HG03135 (cell line): Measurements from ENCODE around the gene KCNH3.
"Not testable (repeated sequence)": the region's sequence is repeated elsewhere in the genome, so short reads cannot be mapped to it uniquely, and the experiment has no call there.

Source experiments
- ATAC-seq: cut with Tn5 transposase; IDR thresholded peaks from one replicate; pipeline ENCODE4 v1.9.1; 2021; ENCODE audit warnings: mild to moderate bottlenecking, moderate library complexity; ENCODE audit not compliant: unreplicated experiment

KCNH3 gene

GRCh38 chr12:49524660-49525324 lies 14.0 kb upstream of the KCNH3 start:
- ATAC-seq: no peak

GRCh38 chr12:49525942-49526341 lies 12.9 kb upstream of the KCNH3 start:
- ATAC-seq: no peak

DNA sequence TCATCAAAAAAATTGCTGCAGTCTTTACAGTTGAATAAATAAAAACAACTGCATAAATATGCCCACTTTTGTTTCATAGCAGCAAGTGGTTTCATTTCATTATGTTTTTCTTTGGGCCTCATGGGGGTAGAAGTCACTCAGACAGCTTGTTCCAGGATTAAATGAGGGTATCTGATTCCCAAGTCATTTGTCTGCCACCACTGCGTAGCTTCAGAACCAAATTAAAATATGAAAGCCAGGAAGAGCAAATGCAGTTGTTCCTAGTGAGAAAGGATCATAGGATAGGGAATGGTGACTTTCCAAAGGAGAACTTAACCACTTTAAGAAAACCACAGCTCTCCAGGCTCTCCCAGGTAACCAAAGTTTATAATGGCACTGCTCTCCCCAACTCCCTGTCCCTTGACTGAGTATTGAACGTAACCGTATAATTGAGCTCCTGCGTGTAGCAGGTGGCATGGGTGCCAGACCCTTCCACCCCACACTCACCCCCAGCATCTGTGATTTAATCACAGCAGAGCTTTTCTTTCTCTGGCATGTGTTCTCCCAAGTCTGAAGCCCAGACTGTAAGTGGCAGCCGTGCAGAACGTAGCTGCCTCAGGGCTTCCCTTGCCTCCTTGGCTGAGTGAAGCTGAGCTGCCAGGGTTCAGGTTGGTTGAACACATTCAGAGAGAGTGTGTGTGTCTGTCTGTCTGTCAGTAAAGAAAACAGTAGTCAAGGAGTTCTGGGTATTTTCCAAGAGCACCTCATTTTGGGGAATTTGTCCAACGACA lies 11.3 kb upstream of the KCNH3 start:
- ATAC-seq: no peak

DNA sequence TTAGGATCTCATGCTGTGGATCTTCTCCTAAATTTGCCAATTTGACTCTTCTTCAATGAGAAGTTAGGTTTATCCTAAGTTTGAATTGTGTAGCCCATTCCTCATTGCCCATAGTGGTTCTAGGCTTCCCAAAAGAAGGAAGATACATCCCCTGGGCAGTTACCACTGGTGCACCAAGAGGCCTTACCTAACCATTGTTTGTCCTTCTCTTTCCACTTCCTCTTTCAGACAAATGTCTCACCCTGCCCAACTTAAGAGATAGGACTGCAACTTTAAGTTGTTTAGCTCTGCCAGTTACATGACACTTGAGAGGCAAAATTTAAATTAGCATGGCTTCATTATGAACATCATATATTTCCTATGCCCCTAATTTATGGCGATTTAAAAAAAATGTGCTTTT lies 9.4 kb upstream of the KCNH3 start:
- ATAC-seq: no peak

GRCh38 chr12:49531745-49532144 lies 7.1 kb upstream of the KCNH3 start:
- ATAC-seq: no peak

- no peak for ATAC-seq
Measured at GRCh38 chr12:49533331-49533730, 5.5 kb upstream of the KCNH3 start.

DNA sequence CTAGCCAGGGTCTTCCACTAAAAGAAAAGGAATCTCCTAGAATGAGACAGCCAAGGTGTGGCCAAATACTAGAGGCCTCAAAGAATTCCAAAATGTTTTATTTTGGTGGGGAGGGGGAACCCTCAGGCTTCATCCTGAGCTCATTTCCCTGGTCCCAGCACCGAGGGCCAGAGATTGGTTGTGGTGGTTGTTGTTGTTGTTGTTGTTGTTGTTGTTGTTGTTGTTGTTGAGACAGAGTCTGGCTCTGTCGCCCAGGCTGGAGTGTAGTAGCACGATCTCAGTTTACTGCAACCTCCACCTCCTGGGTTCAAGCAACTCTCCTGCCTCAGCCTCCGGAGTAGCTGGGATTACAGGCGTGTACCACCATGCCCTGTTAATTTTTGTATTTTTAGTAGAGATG lies 4.7 kb upstream of the KCNH3 start:
- not testable (repeated sequence) for ATAC-seq

- ATAC-seq: no peak
Measured at GRCh38 chr12:49534731-49535278, 4.0 kb upstream of the KCNH3 start.

DNA sequence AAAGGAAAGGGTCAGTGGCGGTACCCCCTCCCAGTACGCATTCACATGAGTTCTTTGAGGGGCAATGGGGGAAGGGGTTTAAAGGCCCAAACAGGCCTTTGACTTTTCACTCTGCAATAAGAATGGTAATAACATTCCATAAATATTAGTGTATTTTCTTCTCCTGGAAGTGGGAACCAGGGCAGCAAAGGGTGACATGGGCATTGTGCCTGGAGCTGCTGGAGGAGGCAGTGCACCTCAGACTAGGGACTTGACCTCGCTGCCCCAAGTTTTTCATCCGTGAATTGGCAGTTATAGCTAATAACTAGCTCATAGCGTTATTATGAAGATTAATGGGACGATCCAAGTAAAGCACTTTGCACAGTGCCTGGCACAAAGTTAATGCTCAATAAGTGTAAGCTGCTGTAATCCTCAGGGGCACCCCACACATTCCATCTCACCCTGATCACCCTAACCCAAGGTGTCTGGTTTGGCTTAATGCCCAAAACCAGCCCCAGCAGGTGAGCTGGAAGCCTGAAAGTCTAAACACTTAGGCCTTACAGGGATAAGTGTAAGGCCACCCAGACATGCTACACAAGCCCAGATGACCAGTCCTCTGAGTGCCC lies 2.8 kb upstream of the KCNH3 start:
- ATAC-seq: no peak

DNA sequence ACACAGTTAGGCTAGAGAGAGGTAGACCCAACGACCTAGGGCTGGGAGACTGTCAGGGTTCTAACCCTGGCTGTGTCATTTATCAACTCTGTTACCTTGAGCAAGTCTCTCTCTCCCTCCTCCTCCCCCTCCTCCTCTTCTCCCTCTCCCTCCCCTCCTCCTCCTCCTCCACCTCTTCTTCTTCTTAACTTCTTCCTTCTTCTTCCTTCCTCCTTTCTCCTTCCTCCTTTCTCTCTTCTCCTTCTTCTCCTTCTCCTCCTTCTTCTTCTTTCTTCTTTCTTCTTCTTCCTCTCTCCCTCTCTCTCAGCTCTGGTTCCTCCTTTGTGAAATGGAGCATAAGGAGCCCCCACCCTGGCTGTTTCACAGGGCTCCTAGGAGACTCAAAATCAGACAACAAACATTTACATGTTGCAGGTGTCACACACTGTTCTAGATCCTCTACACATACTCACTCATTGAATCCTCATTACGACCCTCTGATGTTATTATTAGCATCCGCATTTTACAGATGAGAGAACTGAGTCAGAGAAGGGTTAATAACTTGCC lies 2.2 kb upstream of the KCNH3 start:
- ATAC-seq: no peak

- ATAC-seq: no peak
Measured at GRCh38 chr12:49537231-49537751, 1.5 kb upstream of the KCNH3 start.

DNA sequence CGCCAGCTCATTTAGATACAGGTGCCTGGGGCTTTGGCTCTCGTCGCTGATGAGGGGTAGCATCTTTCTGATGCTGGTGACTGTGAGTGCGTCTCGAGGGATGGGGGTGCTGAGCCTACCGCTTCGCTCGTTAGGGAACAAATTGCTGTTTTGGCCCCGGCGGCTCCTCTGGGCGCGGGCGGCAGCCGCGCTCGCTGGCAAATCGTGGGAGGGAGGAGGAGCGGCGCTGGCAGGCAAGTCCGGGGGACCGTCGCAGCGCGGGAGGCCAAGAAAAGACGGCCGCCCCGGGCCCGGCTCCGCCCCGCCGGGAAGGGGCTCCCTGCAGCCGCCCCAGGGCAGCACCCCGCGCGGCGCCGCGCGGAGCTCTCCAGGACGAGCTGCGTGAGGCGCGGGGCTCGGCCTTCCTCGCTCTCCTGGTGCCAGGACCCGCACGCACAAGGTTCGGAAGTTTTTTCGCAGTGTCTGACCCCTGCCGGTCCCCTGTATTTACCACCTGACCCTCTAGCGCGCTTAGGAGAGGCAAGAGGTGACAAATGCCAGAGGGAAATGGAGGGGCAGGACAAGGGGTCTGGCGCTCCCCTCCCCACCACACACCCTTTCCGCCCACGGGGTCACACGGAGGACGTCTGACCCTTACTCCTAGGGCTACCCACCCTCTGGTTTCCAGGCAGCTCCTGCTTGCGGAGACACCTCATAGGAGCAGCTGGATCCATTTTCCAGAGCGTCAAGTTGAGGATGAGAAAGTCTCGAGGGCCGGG lies 899 bp upstream of the KCNH3 start:
- no peak for ATAC-seq

- ATAC-seq: no peak
Measured at GRCh38 chr12:49539406-49540228, 787 bp downstream of the KCNH3 start.

- ATAC-seq: no peak
Measured at GRCh38 chr12:49540229-49541139, 1.7 kb downstream of the KCNH3 start.

- no peak for ATAC-seq
Measured at GRCh38 chr12:49541140-49541861, 2.5 kb downstream of the KCNH3 start.

GRCh38 chr12:49541911-49542505 lies 3.2 kb downstream of the KCNH3 start:
- ATAC-seq: no peak

DNA sequence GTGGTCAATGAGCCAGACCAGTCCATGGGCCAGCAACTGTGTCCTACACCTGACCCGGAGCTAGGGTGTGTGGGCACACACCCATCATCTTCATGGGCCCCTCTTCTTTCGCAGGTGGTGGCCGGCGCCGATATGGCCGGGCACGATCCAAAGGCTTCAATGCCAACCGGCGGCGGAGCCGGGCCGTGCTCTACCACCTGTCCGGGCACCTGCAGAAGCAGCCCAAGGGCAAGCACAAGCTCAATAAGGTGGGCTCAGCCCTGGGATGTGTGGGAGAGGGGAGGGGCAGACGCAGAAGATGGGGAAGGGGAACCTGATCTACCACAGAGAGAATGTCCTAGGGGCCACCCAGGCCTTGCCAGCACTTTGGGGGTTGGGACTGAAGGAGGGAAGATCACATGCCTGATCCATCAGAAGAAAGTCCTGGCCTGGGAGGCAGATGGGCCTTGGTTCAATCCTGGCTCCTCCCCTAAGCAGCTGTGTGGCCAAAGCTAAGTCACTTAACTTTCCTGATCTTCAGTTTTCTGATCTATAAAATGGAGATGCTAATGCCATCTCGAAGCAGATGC lies 3.8 kb downstream of the KCNH3 start:
- ATAC-seq: no peak
